Measurements from ENCODE around the gene BRPF1.

- TF ChIP-seq CTCF (conservative IDR thresholded peaks at IDR 0.05 in 1 of 2, IDR thresholded peaks at IDR 0.05 in 1 of 2; ENCODE audit: low read depth in 1 of 2, low read length in 2 of 2): no peak
- TF ChIP-seq EZH2 (IDR thresholded peaks at IDR 0.05; ENCODE audit: low read length, missing control alignments): no peak
Measured at GRCh38 chr3:9777694-9778021, 46.1 kb downstream of the BRPF1 start.
